ENCODE data around the gene ZFP36L1. TPM values are rescaled to one million over a fixed set of nuclear protein-coding genes. Genes with fewer than 3 reads are reported as not detected.

The ZFP36L1 gene
- total and polyA plus RNA-seq, 2 of the 13 experiments (the other 11 are each of a cell fraction or from before 2014, with no cell fraction given), result 7.4 to 10.2 TPM

DNA sequence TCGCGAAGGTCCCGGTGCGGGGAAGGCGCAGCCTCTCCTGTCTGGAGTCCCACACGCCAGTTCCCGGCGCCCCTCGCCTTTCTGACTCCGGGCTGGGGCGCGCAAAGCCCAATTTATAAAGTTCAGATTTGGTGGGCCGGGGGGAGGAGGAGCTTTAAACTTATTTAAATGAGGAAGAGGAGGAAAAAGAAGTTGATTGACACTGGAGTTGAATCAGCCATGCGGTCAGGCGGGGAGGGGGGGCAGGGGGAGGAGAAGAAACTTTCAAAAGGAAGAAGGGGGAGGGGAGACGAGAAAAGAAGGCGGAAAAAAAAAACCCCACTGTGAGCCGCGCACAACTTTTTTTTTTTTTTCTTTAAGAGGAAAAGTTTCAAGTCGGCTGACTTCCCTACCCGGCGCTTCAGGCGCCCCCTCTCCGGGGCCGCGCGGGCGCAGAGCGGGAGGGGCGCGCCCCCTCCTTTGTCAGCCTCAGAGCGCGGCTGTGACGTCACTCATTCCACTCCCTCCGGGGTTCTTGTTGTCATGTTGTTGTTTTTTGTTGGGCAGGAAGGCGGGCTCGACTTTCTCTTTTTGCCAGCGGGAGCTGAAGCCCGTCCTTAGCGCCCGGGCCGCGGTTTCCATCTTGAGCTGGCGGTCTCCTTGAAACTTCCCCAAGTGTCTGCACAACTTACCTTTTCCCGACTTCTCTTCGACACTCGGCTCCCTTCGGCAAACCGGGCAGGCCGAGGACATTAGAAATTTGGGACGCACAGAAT, at the start of gene ZFP36L1 (continued):
- TF ChIP-seq, protein P1, sequence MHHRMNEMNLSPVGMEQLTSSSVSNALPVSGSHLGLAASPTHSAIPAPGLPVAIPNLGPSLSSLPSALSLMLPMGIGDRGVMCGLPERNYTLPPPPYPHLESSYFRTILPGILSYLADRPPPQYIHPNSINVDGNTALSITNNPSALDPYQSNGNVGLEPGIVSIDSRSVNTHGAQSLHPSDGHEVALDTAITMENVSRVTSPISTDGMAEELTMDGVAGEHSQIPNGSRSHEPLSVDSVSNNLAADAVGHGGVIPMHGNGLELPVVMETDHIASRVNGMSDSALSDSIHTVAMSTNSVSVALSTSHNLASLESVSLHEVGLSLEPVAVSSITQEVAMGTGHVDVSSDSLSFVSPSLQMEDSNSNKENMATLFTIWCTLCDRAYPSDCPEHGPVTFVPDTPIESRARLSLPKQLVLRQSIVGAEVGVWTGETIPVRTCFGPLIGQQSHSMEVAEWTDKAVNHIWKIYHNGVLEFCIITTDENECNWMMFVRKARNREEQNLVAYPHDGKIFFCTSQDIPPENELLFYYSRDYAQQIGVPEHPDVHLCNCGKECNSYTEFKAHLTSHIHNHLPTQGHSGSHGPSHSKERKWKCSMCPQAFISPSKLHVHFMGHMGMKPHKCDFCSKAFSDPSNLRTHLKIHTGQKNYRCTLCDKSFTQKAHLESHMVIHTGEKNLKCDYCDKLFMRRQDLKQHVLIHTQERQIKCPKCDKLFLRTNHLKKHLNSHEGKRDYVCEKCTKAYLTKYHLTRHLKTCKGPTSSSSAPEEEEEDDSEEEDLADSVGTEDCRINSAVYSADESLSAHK (CRISPR knock-in tag; IDR thresholded peaks at IDR 0.05; ENCODE audit: borderline replicate concordance), result 0 out of 2 replicates have a peak, but pooled peaks have one; percentile 39
- TF ChIP-seq, protein P2, sequence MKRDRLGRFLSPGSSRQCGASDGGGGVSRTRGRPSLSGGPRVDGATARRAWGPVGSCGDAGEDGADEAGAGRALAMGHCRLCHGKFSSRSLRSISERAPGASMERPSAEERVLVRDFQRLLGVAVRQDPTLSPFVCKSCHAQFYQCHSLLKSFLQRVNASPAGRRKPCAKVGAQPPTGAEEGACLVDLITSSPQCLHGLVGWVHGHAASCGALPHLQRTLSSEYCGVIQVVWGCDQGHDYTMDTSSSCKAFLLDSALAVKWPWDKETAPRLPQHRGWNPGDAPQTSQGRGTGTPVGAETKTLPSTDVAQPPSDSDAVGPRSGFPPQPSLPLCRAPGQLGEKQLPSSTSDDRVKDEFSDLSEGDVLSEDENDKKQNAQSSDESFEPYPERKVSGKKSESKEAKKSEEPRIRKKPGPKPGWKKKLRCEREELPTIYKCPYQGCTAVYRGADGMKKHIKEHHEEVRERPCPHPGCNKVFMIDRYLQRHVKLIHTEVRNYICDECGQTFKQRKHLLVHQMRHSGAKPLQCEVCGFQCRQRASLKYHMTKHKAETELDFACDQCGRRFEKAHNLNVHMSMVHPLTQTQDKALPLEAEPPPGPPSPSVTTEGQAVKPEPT (CRISPR knock-in tag; IDR thresholded peaks at IDR 0.05; ENCODE audit: low read depth), result no peak
- TF ChIP-seq HHEX (CRISPR knock-in tag; IDR thresholded peaks at IDR 0.05) (no peak), ETV6 (CRISPR knock-in tag; conservative IDR thresholded peaks at IDR 0.05) (peak; percentile 64; the same call in 1 of the 2 replicates), ZNF256 (CRISPR knock-in tag; conservative IDR thresholded peaks at IDR 0.05) (no peak), CBX2 (IDR thresholded peaks at IDR 0.05; ENCODE audit: low read depth, low read length) (no peak), CBX2 (CRISPR knock-in tag; IDR thresholded peaks at IDR 0.05; ENCODE audit: low read depth) (no peak), KDM6A (CRISPR knock-in tag; IDR thresholded peaks at IDR 0.05; ENCODE audit: low read depth) (no peak), ZNF709 (CRISPR knock-in tag; IDR thresholded peaks at IDR 0.05) (no peak; the same call in 1 of the 2 replicates), ZNF274 (CRISPR knock-in tag; IDR thresholded peaks at IDR 0.05) (no peak)
- TF ChIP-seq, protein P3, sequence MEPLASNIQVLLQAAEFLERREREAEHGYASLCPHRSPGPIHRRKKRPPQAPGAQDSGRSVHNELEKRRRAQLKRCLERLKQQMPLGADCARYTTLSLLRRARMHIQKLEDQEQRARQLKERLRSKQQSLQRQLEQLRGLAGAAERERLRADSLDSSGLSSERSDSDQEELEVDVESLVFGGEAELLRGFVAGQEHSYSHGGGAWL (CRISPR knock-in tag; IDR thresholded peaks at IDR 0.05), result peak; percentile 50; the same call in 1 of the 2 replicates
- TF ChIP-seq, protein P4, sequence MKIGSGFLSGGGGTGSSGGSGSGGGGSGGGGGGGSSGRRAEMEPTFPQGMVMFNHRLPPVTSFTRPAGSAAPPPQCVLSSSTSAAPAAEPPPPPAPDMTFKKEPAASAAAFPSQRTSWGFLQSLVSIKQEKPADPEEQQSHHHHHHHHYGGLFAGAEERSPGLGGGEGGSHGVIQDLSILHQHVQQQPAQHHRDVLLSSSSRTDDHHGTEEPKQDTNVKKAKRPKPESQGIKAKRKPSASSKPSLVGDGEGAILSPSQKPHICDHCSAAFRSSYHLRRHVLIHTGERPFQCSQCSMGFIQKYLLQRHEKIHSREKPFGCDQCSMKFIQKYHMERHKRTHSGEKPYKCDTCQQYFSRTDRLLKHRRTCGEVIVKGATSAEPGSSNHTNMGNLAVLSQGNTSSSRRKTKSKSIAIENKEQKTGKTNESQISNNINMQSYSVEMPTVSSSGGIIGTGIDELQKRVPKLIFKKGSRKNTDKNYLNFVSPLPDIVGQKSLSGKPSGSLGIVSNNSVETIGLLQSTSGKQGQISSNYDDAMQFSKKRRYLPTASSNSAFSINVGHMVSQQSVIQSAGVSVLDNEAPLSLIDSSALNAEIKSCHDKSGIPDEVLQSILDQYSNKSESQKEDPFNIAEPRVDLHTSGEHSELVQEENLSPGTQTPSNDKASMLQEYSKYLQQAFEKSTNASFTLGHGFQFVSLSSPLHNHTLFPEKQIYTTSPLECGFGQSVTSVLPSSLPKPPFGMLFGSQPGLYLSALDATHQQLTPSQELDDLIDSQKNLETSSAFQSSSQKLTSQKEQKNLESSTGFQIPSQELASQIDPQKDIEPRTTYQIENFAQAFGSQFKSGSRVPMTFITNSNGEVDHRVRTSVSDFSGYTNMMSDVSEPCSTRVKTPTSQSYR (CRISPR knock-in tag; IDR thresholded peaks at IDR 0.05; ENCODE audit: borderline replicate concordance), result peak; percentile 68; the same call in 1 of the 2 replicates
- TF ChIP-seq, protein P5, sequence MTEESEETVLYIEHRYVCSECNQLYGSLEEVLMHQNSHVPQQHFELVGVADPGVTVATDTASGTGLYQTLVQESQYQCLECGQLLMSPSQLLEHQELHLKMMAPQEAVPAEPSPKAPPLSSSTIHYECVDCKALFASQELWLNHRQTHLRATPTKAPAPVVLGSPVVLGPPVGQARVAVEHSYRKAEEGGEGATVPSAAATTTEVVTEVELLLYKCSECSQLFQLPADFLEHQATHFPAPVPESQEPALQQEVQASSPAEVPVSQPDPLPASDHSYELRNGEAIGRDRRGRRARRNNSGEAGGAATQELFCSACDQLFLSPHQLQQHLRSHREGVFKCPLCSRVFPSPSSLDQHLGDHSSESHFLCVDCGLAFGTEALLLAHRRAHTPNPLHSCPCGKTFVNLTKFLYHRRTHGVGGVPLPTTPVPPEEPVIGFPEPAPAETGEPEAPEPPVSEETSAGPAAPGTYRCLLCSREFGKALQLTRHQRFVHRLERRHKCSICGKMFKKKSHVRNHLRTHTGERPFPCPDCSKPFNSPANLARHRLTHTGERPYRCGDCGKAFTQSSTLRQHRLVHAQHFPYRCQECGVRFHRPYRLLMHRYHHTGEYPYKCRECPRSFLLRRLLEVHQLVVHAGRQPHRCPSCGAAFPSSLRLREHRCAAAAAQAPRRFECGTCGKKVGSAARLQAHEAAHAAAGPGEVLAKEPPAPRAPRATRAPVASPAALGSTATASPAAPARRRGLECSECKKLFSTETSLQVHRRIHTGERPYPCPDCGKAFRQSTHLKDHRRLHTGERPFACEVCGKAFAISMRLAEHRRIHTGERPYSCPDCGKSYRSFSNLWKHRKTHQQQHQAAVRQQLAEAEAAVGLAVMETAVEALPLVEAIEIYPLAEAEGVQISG (CRISPR knock-in tag; IDR thresholded peaks at IDR 0.05), result no peak
- TF ChIP-seq, protein P6, sequence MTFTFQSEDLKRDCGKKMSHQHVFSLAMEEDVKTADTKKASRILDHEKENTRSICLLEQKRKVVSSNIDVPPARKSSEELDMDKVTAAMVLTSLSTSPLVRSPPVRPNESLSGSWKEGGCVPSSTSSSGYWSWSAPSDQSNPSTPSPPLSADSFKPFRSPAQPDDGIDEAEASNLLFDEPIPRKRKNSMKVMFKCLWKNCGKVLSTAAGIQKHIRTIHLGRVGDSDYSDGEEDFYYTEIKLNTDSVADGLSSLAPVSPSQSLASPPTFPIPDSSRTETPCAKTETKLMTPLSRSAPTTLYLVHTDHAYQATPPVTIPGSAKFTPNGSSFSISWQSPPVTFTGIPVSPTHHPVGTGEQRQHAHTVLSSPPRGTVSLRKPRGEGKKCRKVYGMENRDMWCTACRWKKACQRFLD (CRISPR knock-in tag; IDR thresholded peaks at IDR 0.05; ENCODE audit: borderline replicate concordance), result 0 out of 2 replicates have a peak, but pooled peaks have one; percentile 9
- TF ChIP-seq, protein P7, sequence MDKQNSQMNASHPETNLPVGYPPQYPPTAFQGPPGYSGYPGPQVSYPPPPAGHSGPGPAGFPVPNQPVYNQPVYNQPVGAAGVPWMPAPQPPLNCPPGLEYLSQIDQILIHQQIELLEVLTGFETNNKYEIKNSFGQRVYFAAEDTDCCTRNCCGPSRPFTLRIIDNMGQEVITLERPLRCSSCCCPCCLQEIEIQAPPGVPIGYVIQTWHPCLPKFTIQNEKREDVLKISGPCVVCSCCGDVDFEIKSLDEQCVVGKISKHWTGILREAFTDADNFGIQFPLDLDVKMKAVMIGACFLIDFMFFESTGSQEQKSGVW (CRISPR knock-in tag; IDR thresholded peaks at IDR 0.05; ENCODE audit: borderline replicate concordance), result peak; percentile 62; the same call in 1 of the 2 replicates

Data from HepG2 (cell line).